ENCODE data around the gene SLC38A10. TPM values are rescaled to one million over a fixed set of nuclear protein-coding genes. Genes with fewer than 3 reads are reported as not detected.

SLC38A10 gene
- total RNA-seq, 2 donors from 2014 or later, result 83.0 to 129 TPM

DNA sequence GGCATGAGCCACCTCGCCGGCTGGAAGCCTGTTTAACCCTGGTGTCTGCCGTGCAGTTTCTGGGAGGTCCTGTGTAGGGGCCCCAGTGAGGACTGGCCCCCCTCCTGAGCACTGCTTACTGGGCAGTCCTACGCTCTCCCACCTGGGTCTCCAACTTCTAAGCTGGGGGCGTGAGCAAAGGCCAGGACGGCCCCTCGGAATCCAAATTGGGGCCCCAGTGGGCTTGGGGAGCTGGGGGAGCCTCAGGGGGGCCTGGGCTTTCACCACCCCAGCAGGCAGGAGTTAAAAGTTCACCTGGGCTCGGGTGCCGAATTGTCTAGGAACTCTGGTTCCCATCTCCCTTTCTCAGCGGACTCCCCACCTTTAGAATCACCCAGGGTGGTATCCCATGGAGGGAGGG is 7.2 kb upstream of the SLC38A10 start:
- Histone ChIP-seq H3K4me1 (ENCODE audit: control insufficient read depth in 1 of 2, low read depth in 2 of 2) (no peaks in the 10 kb centered on the region), H3K27ac (no peak overlapping the region), H3K27me3 (replicated peaks; ENCODE audit: insufficient read depth) (no peaks in the 10 kb centered on the region), H3K9me3 (no peaks in the 10 kb centered on the region), H3K4me3 (no peak overlapping the region), H3K36me3 (no peaks in the 10 kb centered on the region)
- TF ChIP-seq, protein P1, sequence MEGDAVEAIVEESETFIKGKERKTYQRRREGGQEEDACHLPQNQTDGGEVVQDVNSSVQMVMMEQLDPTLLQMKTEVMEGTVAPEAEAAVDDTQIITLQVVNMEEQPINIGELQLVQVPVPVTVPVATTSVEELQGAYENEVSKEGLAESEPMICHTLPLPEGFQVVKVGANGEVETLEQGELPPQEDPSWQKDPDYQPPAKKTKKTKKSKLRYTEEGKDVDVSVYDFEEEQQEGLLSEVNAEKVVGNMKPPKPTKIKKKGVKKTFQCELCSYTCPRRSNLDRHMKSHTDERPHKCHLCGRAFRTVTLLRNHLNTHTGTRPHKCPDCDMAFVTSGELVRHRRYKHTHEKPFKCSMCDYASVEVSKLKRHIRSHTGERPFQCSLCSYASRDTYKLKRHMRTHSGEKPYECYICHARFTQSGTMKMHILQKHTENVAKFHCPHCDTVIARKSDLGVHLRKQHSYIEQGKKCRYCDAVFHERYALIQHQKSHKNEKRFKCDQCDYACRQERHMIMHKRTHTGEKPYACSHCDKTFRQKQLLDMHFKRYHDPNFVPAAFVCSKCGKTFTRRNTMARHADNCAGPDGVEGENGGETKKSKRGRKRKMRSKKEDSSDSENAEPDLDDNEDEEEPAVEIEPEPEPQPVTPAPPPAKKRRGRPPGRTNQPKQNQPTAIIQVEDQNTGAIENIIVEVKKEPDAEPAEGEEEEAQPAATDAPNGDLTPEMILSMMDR (IDR thresholded peaks at IDR 0.05), result no peak
- ATAC-seq (ENCODE audit: insufficient number of reproducible peaks, low FRiP score, low read depth), result no peak
- no peak for DNase-seq (ENCODE audit: low spot score)

GRCh38 chr17:81301195-81302144 is 6.4 kb upstream of the SLC38A10 start:
- Histone ChIP-seq H3K27me3 (replicated peaks; ENCODE audit: insufficient read depth) (no peaks in the 10 kb centered on the region), H3K4me1 (ENCODE audit: control insufficient read depth in 1 of 2, low read depth in 2 of 2) (no peaks in the 10 kb centered on the region), H3K36me3 (no peaks in the 10 kb centered on the region), H3K4me3 (no peak overlapping the region), H3K9me3 (no peaks in the 10 kb centered on the region), H3K27ac (no peak overlapping the region)
- ATAC-seq (ENCODE audit: insufficient number of reproducible peaks, low FRiP score, low read depth) (no peak), DNase-seq (ENCODE audit: low spot score) (no peak)
- TF ChIP-seq, protein P1 (IDR thresholded peaks at IDR 0.05), result no peak

GRCh38 chr17:81300586-81301155 is 5.6 kb upstream of the SLC38A10 start:
- H3K4me1 ChIP-seq (ENCODE audit: control insufficient read depth in 1 of 2, low read depth in 2 of 2), result peaks cover 4% of the 10 kb centered on the region in 2 donors
- TF ChIP-seq, protein P1 (IDR thresholded peaks at IDR 0.05), result no peak
- DNase-seq (ENCODE audit: low spot score) (no peak), ATAC-seq (ENCODE audit: insufficient number of reproducible peaks, low FRiP score, low read depth) (no peak)
- H3K27ac ChIP-seq, result no peak overlapping the region
- H3K4me3 ChIP-seq, result no peak overlapping the region
- no peaks in the 10 kb centered on the region for H3K9me3 ChIP-seq
- H3K27me3 ChIP-seq (replicated peaks; ENCODE audit: insufficient read depth), result no peaks in the 10 kb centered on the region
- no peaks in the 10 kb centered on the region for H3K36me3 ChIP-seq

DNA sequence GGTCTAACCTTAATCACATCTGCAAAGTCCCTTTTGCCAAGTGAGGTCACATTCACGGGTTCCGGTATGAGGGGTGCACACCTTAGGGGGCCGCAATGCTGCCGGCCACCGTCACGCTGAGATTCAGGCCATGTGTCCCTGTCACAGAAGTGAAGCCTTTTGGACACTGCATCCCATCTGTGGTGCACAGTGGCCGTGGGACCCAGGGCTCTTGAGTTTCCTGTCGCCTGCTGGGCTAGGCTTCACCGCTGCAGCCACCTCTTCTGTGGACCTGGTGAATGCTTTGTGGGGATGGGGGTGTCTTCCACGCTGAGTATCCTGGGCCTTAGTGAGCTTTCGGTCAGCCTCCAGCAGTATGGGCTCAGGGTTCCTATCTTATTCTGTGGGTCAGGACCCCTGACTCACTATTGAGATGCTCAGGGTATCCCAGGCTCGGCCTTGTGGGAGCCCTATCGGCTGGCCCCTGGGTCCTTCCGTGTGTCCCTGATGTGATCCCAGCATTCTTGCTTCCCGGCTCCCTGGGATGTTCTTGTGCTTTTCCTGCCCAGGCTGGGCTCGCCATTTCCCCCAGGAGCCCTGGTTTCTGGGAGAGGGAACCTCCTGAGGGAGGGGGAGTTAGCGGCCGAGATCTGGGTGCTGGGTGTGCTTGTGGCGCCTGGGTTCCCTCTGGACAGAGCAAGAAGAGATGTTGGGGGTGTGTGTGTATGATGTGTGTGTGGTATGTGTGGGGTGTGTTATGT is 4.9 kb upstream of the SLC38A10 start:
- TF ChIP-seq, protein P1 (IDR thresholded peaks at IDR 0.05), result no peak

More for the DNA sequence above, 4.9 kb upstream of the SLC38A10 start:
- no peaks in the 10 kb centered on the region for H3K27me3 ChIP-seq (replicated peaks; ENCODE audit: insufficient read depth)
- no peaks in the 10 kb centered on the region for H3K9me3 ChIP-seq
- H3K4me3 ChIP-seq, result no peak overlapping the region
- no peak overlapping the region for H3K27ac ChIP-seq
- H3K36me3 ChIP-seq, result no peaks in the 10 kb centered on the region
- peaks cover 4 to 5% of the 10 kb centered on the region in 2 donors for H3K4me1 ChIP-seq (ENCODE audit: control insufficient read depth in 1 of 2, low read depth in 2 of 2)
- DNase-seq (ENCODE audit: low spot score) (no peak), ATAC-seq (ENCODE audit: insufficient number of reproducible peaks, low FRiP score, low read depth) (no peak)
